Vagina (tissue), 2 donors: ENCODE results near the gene LTC4S. TPM values are rescaled to one million over a fixed set of nuclear protein-coding genes. Genes with fewer than 3 reads are reported as not detected.

Experiments used
- DNase-seq, 2 donors: peaks; one replicate each; pipeline ENCODE4 v3.0.0-alpha.2; 2017; ENCODE audit errors: extremely low spot score in 2 of 2
- H3K27ac ChIP-seq: fragments of 200-600 bp; sonication (generic); one replicate; pipeline ENCODE4 v1.5.1; 2019
- H3K27me3 ChIP-seq: fragments of 200-600 bp; sonication (generic); one replicate; pipeline ENCODE4 v1.5.1; 2019
- H3K36me3 ChIP-seq, 2 donors: fragments of 200-600 bp; sonication (generic); one replicate each; pipeline ENCODE4 v1.5.1; 2017 to 2019
- H3K4me1 ChIP-seq: fragments of 200-600 bp; sonication (generic); one replicate; pipeline ENCODE4 v1.5.1; 2019
- H3K4me3 ChIP-seq, 2 donors: fragments of 200-600 bp; sonication (generic); 1 replicate in 1 of 2; 2 replicates in 1 of 2; pipeline ENCODE4 v1.5.1; 2016 to 2019
- H3K9me3 ChIP-seq: fragments of 200-600 bp; sonication (generic); one replicate; pipeline ENCODE4 v1.5.1; 2019
- CTCF ChIP-seq, 3 experiments: fragments of 450-650 bp in 2 of 3; fragments of 200-600 bp in 1 of 3; sonication (generic) in 1 of 3; IDR thresholded peaks; one replicate each; pipeline ENCODE4 v1.5.1; 2017 to 2019; ENCODE audit warnings: antibody characterized with exemption in 3 of 3, mild to moderate bottlenecking in 2 of 3, moderate library complexity in 2 of 3
- POLR2A ChIP-seq, 2 donors: fragments of 450-650 bp; IDR thresholded peaks; one replicate each; pipeline ENCODE4 v1.6.1; 2017; ENCODE audit warnings: antibody characterized with exemption in 2 of 2, mild to moderate bottlenecking in 2 of 2, moderate library complexity in 2 of 2
- POLR2AphosphoS5 ChIP-seq, 2 donors: sonication (generic); formaldehyde crosslinking; IDR thresholded peaks; one replicate each; pipeline ENCODE4 v1.9.0; 2017; ENCODE audit warnings: antibody characterized with exemption in 2 of 2, mild to moderate bottlenecking in 2 of 2, low read depth in 1 of 2; ENCODE audit not compliant: insufficient read depth in 1 of 2
- intact Hi-C: fragments of 100-400 bp; cut with DNase I; formaldehyde crosslinking; loops from one replicate; pipeline ENCODE4 v1.15.1; 2023
- total RNA-seq: library from RNA; depleted of rRNA; stranded (reverse); fragments of >200 nt; gene quantifications from one replicate; pipeline ENCODE4 v1.2.3, GENCODE V29; 2016

The LTC4S gene
- total RNA-seq, 1 donor from 2014 or later: 10.6 TPM

- Histone ChIP-seq H3K9me3 (no peaks in the 10 kb centered on the region), H3K4me1 (no peaks in the 10 kb centered on the region), H3K36me3 (peaks cover 0 to 33% of the 10 kb centered on the region in 2 donors), H3K4me3 (no peak overlapping the region), H3K27me3 (no peaks in the 10 kb centered on the region), H3K27ac (no peak overlapping the region)
- no peak for TF ChIP-seq POLR2AphosphoS5 (IDR thresholded peaks at IDR 0.05; ENCODE audit: insufficient read depth in 1 of 2, low read depth in 1 of 2)
- no peak for TF ChIP-seq POLR2A (IDR thresholded peaks at IDR 0.05)
- no peak for TF ChIP-seq CTCF (IDR thresholded peaks at IDR 0.05)
- DNase-seq: no peak
- intact Hi-C loops: no loop called here
Measured at GRCh38 chr5:179778591-179778990, 15.2 kb upstream of the LTC4S start.

GRCh38 chr5:179779826-179780225 is 14.0 kb upstream of the LTC4S start:
- no peaks in the 10 kb centered on the region for H3K4me1 ChIP-seq
- no peaks in the 10 kb centered on the region for H3K9me3 ChIP-seq
- no peaks in the 10 kb centered on the region for H3K27me3 ChIP-seq
- H3K36me3 ChIP-seq: peaks cover 0 to 20% of the 10 kb centered on the region in 2 donors
- no peak overlapping the region for H3K4me3 ChIP-seq
- no peak for DNase-seq
- intact Hi-C loops: no loop called here
- TF ChIP-seq POLR2A (IDR thresholded peaks at IDR 0.05) (no peak), CTCF (IDR thresholded peaks at IDR 0.05) (no peak), POLR2AphosphoS5 (IDR thresholded peaks at IDR 0.05; ENCODE audit: insufficient read depth in 1 of 2, low read depth in 1 of 2) (no peak)
- no peak overlapping the region for H3K27ac ChIP-seq

GRCh38 chr5:179780362-179780761 is 13.4 kb upstream of the LTC4S start:
- TF ChIP-seq CTCF (IDR thresholded peaks at IDR 0.05) (no peak), POLR2AphosphoS5 (IDR thresholded peaks at IDR 0.05; ENCODE audit: insufficient read depth in 1 of 2, low read depth in 1 of 2) (no peak), POLR2A (IDR thresholded peaks at IDR 0.05) (no peak)
- H3K9me3 ChIP-seq: no peaks in the 10 kb centered on the region
- H3K27ac ChIP-seq: no peak overlapping the region
- peaks cover 0 to 17% of the 10 kb centered on the region in 2 donors for H3K36me3 ChIP-seq
- H3K4me3 ChIP-seq: no peak overlapping the region
- intact Hi-C loops: no loop called here
- H3K27me3 ChIP-seq: no peaks in the 10 kb centered on the region
- DNase-seq: no peak
- no peaks in the 10 kb centered on the region for H3K4me1 ChIP-seq

- Histone ChIP-seq H3K9me3 (no peaks in the 10 kb centered on the region), H3K27me3 (no peaks in the 10 kb centered on the region), H3K4me1 (no peaks in the 10 kb centered on the region), H3K4me3 (no peak overlapping the region), H3K27ac (no peak overlapping the region), H3K36me3 (peaks cover 0 to 8% of the 10 kb centered on the region in 2 donors)
- DNase-seq: no peak
- intact Hi-C loops: no loop called here
- TF ChIP-seq POLR2AphosphoS5 (IDR thresholded peaks at IDR 0.05; ENCODE audit: insufficient read depth in 1 of 2, low read depth in 1 of 2): no peak
- no peak for TF ChIP-seq CTCF (IDR thresholded peaks at IDR 0.05)
Measured at GRCh38 chr5:179781846-179782245, 11.9 kb upstream of the LTC4S start.

- no peak for TF ChIP-seq CTCF (IDR thresholded peaks at IDR 0.05)
- TF ChIP-seq POLR2A (IDR thresholded peaks at IDR 0.05): no peak
- no peak for TF ChIP-seq POLR2AphosphoS5 (IDR thresholded peaks at IDR 0.05; ENCODE audit: insufficient read depth in 1 of 2, low read depth in 1 of 2)
- intact Hi-C loops: no loop called here
- Histone ChIP-seq H3K4me3 (no peak overlapping the region), H3K4me1 (no peaks in the 10 kb centered on the region), H3K36me3 (peaks cover 0 to 8% of the 10 kb centered on the region in 2 donors), H3K9me3 (no peaks in the 10 kb centered on the region), H3K27ac (no peak overlapping the region), H3K27me3 (no peaks in the 10 kb centered on the region)
- no peak for DNase-seq
Measured at GRCh38 chr5:179783128-179783527, 10.7 kb upstream of the LTC4S start.
